Suppressor macrophage treated with lipopolysaccharide for 4 hours (primary cell): ENCODE measurements around the gene ARID1B.
A peak's percentile ranks its signal among the peaks of the same experiment; 100 is the strongest.

ENCODE experiments used
- DNase-seq: peaks from one replicate; pipeline ENCODE4 v3.0.0-alpha.2; 2020

ARID1B gene

DNA sequence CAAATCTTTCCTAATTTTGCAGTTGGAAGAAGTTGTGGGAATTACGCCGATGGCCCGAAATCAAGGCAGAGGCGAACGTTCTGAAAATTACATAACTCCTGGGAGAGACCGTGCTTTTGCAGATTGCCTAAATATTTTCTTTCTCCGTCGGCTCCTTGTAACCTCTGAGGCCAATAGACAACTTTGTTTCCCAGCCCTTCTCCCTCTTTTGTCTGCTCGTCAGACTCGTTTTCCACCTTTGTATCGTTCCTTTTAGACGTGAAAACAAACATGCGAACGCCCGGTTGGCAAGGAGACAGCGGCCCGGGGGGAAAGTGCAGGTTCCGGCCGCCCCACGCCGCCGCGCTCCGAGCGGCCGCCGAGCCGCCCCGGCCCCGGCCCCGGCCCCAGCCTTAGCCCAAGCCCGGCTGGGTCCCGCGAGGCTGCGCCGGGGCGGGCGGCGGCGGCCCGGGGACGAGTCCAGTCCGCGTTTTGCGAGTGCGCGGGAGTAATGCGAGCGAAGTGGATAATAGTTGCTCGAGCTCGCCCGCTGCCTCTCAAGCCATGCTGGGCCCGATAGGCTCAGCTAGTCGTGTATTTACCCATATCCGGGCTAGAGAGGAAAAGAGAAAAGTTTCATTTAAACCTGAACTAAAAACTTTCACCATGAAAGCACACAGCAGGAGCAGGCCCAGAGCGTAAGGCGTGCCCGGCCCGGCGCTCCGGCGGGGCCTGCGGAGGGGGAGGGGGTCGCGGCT is at the start of gene ARID1B:
ARID1B (plus strand) TSS at position 539 of the 737 bp plus-strand sequence. CDS start 303 bp downstream, outside the sequence.
- peak; percentile 82 for DNase-seq

DNA sequence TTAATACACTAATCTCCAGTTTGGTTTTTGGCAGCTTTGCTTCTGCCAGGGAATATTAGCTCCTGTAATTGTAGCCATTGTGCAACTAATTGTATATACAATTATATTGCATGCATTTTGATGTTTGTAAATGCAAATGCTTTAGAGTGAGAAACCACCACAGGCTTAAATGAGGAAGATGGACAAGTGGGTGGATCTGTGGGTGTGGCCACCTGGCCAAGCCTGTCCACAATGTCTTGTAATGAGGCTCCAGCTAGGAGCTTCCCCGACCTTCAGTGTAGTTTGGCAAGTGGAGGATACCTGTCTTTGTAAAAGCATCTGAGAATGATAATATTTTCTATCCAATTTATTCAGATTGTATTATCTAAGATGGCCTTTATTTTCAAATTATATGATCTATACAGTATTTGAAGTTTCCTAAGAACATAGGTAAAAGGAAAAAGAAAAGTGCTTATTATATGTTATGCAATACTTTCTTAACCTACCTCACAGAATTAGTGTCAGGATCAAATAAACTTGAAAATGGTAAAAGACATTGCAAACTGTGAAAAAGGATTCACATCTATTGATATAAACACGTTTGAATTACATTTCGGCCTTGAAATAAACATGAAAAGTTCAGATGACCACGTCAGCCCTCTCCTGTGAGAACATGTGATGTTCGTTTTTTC is 49.3 kb upstream of the ARID1B start:
- DNase-seq, result no peak

DNA sequence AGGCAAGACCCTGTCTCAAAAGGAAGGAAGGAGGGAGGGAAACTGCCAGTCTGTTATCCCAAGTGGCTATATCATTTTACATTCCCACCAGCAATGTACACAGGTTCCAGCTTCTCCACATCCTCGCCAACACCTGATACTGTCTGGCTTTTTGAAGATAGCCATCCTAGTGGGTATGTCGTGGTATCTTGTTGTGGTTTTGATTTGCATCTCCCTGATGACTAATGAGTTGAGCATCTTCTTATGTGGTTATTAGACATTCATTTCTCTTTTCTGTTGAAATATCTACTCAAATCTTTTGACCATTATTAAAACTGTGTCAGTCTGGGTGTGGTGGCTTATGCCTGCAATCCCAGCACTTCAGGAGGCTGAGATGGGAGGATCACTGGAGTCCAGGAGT is 47.9 kb upstream of the ARID1B start:
- no peak for DNase-seq

DNA sequence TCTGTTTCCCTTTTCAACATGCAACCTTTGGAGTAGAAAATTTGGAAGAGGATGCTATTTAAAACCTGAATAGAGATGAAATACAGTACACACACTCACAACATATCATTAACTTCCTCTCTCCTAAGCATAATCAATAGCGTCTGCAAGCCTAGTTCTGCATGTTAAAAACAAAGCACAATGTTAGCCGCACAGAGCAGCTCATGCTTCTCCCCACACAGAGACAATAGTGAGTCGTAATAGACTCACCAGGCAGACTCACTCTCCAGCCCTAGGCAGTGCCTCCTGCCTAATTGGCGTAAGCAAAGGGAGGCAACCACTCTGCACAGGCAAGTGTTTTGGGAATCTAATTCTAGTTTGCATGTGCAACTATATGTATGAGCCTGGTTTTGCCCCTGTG is 45.8 kb upstream of the ARID1B start:
- peak; percentile 53 for DNase-seq

DNA sequence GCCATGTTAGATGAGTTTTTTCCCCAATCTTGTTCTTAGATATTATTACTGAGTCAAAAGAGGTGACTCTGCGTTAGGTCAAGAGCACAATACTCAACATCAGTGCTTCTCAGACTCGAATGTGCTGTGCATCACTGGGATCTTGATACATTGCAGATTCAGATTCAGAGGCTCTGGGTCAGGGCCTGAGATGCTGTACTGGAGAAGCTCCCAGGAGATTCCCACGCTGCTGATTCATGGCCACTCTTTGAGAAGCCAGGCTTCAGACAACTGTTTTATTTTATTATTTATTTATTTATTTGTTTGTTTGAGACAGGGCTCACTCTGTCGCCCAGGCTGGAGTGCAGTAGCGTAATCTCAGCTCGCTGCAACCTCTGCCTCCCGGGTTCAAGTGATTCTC is 41.4 kb upstream of the ARID1B start:
- no peak for DNase-seq

DNA sequence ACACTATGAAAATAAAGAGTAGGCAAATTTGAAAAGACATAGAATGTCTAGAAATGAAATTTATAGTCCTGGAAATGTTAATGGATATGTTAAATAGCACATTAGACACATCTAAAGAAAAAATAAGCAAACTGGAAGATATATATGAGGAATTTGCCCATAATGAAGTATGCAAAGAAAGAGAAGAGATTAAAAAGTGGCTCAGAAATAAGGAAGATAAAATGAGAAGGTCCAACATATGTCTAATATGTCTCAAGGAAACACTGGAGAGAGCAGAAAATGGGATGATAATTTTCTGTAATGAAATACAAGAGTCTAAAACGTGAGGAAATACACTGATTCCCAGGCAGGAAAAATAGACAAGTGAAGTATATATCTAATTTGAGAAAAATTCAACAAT is 36.6 kb upstream of the ARID1B start:
- no peak for DNase-seq

DNA sequence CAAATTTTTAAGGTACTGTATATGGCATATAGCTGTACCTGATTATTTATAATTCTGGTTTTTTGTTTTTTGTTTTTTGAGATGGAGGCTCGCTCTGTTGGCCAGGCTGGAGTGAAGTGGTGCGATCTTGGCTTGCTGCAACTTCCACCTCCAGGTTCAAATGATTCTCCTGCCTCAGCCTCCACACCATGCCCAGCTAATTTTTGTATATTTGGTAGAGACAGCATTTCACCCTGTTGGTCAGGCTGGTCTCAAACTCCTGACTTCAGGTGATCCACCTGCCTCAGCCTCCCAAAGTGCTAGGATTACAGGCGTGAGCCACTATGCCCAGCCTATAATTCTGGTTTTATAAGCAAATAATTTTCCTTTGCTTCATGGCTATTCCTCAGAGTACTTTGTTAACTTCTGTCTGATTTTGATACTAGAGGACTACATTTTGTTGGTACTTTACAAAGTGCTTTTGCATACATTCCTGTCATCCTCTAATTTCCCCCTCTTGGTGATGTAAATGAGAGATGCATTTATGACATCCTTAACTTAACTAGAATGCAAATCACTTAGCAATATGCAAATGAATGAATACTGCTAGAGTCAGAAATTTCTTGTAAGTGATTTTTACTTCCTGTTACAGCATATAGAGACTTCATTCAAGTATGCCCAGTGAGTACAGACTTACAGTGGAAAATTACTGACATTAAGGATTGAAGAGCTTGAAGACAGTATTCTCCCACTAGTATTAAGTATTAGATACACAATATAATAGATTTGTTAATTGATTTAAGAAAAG is 35.7 kb upstream of the ARID1B start:
- no peak for DNase-seq

DNA sequence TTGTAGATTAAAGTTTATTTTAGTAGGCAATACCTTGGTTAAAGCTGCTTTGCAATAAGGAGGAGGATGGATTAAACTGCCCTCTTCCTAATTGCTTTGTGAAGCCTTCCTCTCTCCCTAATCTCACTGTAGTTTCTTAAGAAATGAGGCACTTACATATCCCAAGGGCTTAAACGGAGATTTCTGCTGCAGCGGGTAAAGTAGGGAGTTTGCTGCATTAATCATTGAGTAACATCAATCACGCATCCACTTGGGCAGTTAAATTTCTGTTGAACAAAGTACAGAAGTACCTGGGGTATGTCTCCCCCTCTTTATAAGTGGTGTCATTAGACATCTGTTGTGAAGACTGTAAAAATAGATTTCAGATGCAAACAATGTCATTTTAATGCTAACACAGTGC is 29.5 kb upstream of the ARID1B start:
- no peak for DNase-seq

DNA sequence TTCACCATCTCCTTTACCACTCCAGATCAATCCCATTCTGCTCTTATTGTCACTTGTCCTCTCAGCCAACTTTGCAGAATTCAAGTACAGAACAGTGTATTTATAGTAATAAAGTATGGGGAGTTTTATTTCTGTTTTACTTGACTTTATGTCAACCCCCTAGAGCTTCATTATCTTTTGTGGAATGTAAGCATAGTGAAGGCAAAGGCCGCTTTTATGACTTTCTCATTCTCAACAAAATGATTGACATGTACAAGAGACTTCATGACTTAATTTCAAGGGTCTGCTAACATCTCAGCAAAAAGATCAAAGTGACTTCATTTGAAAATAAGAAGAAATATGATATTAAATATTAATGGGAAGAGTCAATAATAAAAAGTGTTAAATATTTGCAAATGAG is 28.7 kb upstream of the ARID1B start:
- DNase-seq, result no peak

DNA sequence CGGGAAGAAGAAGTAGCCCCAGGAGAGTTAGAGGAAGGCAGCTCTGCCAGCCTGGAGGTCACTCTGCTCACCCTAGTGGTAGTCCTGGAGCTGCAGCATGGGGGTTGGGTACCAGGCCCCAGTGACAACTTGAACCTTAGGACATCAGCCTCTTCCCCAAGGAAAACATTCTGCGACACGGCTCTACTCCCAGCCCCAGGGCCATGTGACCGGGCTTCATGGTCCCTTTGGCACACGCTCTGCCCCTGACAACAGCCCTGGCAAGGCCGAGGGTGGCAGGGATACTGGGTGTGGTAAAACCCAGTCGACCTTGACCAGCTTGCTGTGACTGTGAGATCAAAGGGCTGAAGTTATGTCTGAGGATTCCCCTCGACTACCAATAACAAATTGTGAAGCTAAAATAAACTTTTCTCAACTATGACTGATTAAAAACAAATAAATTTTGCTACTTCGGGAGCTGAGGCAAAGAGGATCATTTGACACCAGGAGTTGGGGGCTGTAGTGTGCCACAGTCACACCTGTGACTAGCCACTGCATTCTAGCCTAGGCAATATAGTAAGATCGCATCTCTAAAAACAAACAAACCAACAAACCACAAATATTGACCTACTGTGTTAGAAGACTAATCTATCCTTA is 24.4 kb upstream of the ARID1B start:
- DNase-seq, result no peak

DNA sequence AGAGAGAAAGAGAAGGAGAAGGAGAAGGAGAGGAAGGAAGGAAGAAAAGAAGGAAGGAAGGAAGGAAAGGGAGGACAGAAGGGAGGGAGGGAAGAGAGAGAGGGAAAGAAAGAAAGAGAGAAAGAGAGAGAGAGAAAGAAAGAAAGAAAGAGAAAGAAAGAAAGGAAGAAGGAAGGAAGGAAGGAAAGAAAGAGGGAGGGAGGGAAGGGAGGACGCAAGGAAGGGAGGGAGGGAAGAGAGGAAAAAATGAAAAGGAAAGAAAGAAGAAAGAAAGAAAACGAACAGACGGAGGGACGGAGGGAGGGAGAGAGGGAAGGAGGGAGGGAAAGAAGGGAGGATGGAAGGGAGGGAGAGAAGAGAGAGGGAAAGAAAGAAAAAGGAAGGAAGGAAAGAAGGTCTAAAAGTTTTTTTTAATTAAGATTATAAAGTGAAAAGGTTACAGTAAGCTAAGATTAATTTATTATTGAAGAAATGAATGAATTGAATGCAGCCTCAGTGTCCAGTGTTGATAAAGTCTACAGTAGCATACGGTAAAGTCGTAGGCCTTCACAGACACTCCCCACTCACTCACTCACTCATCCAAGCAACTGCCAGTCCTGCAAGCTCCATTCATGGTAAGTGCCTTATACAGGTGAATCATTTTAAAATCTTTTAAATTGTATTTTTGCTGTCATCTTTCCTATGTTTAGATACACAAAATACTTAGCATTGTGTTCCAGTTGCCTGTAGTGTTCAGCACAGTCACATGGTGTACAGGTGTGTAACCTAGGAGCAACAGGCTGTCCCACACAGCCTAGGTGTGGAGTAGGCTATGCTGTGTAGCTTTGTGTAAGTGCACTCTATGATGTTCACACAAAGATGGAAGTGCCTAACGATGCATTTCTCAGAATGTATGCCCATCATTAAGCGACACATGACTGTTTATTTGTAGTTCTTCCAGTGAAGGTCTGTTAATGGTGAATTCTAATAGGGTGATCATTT is 20.3 kb upstream of the ARID1B start:
- DNase-seq, result no peak

DNA sequence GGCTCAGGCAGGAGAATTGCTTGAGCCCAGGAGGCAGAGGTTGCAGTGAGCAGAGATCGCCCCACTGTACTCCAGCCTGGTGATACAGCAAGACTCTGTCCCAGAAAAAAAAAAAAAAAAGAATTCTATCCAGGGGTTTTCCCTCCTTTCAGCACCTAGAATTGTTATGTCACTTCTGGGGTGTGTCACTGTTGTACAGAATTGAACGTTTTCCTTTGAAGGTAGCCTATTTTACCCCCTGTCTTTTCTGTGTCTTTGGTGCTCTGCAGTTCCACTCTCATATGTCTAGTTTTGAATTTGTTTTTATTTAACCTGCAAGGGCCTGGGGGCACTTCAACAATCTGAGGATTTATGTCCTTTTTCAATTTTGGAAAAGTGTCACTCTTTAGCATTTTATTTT is 19.3 kb upstream of the ARID1B start:
- no peak for DNase-seq

DNA sequence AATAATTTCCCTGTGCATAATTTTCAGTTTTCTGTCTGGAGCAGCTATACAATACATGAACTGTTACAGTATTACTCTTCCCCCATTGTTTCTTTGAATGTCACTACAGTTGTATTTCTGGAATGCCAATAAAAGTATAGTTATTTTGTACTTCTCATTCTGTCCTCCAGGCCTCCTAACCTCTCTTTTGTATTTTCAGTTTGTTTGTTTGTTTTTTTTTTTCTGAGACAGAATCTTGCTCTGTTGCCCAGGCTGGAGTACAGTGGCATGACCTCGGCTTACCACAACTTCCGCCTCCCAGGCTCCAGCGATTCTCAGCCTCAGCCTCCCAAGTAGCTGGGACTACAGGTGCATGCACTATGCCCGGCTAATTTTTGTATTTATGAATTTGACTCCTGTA is 16.8 kb upstream of the ARID1B start:
- DNase-seq, result no peak

DNA sequence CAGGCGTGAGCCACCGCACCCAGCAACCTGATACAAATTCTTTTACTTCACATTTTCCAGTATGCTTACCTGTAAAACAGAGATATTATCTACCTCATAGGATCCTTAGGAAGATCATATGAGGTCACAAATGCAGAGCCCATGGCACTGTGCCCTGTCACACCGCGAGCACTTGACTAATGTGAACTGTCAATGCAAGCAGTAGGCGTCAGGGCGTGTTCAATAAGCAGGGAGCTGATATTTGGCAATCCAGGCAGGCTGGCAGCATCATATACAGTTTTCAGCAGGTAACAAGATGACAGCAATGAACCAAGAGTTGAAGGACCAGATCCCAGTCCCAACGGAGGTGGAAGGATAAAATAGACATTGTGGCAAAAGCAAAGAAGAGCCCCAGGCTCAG is 14.6 kb upstream of the ARID1B start:
- DNase-seq, result no peak

DNA sequence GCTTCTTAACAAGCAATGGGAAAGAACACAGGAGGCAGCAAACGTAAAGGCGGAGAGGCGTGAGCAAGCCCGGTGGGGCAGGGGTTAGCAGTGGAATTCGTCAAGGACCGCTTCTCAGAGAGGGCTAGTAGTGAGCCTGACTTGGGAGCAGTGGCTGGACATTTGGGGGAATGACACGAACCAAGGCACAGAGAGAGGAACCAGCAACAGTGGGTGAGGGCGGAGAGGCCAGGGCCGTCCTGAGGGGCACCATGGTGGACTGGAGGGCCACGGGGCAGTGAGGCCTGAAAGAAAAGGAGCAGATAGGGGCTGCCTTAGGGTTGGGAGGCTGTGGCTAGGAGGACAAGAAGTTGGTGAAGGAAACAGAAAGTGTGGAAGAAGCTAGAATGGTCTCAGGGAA is 12.1 kb upstream of the ARID1B start:
- DNase-seq, result no peak

DNA sequence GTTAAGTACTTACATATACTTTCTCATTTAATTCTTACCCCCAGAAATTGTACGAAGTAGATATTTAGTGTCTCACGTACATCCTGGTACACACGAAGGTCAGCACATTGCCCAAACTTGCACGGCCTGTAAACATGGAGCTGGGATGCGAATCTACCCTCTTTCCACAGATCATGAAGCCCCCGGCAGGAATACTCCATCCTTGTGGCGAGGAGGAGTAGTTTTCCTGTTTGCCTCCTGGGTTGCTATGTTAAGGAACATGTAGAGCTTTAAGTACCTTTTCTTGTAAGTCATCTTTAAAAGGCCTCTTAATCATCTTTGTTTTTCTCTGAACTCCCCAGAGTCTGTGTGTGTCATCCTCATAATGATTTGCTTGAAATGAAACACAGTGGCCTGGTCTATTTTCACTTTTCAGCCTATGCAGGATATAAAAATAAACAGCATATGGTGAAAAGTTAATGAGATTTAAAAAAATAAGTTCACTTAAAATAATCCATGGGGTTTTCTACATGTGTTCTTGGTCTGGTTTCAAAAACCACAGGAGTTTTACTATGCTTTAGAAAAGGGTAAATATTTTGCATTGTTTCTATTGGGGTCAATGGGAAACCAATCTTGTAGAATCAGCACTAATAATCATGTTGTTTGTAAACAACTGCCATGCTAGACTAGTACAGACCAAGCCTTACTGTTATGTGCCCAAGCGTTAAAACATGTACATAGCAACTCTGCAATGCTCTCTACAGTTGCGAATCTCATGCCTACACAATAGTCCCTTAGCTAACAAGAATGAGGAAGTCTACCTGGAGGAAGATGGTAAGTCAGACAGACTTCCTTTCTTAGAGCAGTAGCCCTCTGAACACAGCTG is 9.3 kb upstream of the ARID1B start:
- DNase-seq, result no peak

DNA sequence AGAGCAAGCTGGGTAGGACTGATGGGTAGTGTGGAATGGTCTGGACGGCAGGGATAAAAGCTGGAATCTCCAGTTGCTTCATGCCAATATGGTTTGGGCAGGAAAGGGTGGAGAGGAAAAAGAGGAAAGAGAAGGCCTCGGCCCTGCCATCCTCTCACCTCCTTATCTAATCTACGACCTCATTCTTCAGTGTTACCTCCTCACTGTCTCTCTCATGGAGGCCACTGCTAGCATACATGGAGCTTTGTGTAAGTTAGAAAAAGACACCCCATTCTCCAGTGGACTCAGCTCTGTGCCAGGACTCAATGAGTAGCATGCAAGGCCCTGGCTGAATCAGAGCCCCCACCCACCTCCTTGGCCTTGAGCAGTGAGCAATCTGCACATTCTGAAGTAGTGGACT is 6.1 kb upstream of the ARID1B start:
- no peak for DNase-seq

DNA sequence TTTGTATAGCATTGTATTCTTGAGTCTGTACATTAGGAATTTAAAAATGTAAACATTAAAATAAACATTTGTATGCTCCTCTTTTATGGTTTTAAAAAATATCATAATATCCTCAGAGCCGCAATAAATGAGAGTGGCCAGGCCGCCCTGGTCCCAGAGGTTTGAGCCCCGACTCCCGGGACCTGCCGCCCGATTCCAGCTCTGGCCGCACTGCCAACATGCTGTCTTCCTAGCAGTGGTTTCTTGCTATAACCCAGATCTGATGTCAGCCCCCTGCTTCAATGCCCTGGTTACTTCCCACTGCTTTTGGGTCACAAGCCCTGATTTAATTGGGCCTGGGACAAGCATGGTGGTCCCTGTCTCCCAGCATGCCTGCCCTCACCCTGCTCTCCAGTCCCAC is 5.4 kb upstream of the ARID1B start:
- no peak for DNase-seq

DNA sequence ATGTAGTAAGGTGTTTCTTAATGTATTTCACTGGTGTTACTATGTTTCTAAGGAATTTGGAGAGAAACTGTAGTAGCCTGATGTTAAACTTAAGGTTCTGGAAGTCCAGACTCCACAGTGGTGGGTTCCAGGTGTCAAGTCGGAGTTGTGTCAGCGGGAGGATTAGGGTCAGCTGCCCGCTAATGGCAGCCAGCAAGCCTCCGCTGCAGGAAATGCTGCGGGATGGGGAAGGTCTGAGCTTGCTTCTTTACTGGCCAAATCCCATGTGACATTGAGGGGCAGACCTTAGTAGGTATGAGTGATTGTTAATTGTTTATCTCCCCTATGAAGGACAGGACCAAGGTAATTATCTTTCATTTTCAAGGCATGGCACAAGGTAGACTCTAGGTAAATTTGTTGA is 3.7 kb upstream of the ARID1B start:
- DNase-seq, result no peak

DNA sequence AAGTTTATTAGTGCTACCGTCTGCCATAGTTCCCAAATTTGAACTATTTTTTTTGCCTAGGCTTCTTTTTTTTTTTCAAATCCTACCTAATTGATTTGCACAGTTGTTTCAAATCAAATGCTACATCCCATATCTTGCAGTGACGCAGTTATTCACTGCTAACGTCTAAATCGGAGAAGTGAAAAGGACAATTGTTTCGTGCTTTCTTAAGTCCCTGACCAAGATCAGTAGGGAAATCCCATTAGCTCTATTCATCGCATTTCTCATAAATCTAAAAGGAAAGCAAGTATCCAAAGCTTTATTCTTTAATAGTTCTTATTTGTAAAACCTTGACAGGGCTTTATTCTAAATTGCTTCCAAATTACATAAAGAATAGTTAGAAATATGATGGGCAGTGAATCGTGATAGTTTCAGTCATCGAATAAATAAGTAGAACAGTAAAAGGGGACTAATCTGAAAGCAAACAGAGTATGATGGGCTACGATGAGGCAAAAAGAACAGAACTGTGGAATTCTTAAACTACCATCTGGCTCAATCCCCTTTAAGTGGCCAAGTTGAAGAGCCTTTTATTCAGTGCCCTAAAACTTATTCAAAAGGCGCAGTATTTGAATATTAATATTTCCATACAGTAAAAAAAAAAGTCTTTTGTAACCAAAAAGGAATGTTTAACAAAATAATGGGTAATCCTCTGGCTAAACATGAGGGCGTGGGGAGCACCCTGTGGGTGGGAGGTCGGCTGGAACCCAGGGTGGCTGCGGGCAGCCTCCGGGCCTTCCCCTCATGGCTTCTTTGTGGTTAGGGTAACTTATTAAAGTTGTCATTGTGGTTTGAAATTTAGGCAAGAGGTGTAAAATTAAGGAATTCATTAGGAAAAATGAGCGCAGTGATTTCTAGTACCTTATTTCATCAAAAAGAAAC is 3.0 kb upstream of the ARID1B start:
- DNase-seq, result no peak
